Hematopoietic multipotent progenitor cell treated with erythropoietin and hydrocortisone succinate and interleukin-3 and kit ligand, for 17 days (in vitro differentiated cells): Measurements from ENCODE around the gene BTNL9.
"Not testable (repeated sequence)": the region's sequence is repeated elsewhere in the genome, so short reads cannot be mapped to it uniquely, and the experiment has no call there.

Source experiments
- DNase-seq: peaks from one replicate; pipeline ENCODE4 v3.0.0-alpha.2; 2015; ENCODE audit warnings: low spot score

The BTNL9 gene

DNA sequence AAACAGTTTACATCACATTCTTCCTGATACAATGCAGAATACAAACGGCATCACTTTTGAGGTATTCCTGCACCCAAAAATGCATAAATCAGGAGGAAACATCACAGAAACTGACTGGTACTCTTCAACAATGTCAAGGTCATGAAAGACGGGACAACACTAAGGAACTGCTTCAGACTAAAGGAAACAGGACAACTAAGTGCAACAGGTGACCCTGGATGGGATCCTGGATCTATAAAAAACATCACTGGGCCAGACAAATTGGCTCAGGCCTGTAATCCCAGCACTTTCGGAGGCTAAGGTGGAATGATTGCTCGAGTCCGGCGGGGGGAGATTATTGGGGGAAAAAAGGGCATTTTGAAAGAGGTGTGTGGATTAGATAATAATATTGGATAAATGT, 22.6 kb downstream of the BTNL9 start:
- DNase-seq, result no peak

DNA sequence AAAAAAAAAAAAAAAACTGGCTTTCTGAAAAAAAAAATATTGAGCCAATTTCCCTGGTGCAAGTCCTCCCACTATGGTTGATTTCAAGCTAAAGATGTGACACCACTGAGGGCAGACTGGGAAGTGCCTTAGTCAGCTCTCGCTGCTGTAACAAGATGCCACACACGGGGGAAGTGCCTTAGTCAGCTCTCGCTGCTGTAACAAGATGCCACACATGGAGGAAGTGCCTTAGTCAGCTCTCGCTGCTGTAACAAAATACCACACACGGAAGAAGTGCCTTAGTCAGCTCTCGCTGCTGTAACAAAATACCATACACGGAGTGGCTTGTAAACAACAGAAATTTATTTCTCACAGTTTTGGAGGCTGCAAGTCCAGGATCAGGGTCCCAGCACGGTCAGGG, 23.4 kb downstream of the BTNL9 start:
- no peak for DNase-seq

DNA sequence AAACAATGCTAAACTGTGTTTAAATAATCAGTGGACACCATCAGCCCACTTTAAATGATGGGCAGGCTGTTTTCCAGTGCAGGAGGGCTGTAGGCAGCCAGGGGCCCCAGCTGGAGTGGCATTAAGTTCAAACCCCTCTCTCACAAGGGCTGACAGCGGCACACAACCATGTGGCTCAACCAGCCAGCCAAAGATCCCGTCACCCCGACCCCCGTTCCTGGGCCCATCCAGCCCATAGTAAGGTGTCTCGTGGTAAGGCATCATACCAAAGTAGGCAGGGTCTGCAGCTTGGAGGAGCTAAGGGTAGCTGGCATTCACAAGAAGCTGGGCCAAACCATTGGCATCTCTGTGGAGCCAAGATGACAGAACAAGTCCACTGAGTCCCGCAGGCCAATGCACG, 24.9 kb downstream of the BTNL9 start:
- no peak for DNase-seq

DNA sequence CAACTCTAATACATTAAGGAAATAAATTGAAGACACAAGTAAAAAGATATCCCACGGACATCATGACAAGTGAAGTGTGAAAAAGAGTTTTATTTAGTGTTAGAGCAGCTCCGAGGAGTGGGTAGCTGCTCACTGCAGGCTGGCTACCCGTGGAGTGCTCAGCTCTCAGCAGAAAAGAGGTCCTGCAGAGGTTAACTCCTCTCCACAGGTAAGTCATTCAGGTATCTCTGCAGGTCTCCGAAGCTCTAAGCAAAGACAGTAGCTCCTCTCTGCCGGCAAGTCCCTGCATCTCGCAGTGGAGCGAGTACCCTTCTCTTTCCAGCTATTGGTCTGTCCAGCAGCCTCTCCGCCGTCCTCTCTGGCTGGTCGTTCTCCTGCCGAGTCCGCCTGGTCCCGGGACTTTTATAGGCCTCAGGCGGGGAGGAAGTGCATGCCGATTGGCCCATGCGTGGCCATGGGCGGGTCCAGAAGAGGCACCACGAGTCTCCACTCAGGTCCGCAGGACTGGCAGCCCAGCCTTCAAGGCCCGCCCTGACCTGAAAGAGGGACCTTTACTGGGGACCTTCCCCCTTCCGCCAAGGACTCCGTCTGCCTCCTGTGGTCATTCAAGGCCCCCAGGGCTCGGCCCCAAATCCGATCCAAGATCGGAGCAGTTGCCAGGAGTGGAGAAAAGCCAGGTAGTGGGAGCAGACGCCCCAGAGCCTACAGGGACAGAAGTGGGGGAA, 29.9 kb downstream of the BTNL9 start:
- DNase-seq, result no peak

DNA sequence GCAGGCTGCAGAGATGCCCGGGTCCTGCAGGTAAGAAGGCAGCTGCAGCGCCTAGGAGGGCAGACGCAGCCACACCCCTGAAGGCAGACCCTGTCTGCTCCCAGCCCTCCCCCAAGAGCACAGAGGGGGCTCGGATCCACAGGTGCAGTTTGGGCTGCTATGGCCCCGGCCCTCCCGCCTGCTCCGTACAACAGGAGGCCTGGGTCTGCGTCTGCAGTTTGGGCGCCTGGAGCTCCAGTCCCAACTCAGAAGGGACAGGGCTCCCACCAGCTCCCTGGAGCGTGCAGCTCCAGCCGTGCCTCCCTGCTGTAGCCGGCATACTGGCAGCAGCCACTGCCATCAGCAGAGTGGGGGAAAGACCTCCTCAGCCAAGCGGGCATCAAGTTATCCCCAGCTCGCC, 30.5 kb downstream of the BTNL9 start:
- DNase-seq, result no peak

DNA sequence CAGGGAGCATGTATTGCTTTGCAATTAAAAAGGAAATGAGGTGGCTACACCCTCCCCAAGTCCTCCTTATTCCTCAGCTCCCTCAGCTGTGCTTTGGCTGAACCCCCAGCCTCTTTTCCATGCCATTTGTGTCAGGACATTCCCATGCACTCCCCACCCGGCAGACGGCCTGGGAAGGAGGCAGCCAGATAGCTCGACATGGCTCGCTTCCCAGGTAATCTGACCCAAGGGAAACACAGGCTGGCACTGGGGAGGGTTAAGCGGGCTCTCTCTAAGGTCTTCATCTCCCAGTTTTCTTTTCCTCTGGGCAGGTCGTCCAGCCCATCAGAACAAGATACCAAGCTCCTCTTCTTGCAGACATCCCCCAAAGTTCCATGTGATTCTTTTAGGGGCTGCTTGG, 31.2 kb downstream of the BTNL9 start:
- DNase-seq, result no peak

DNA sequence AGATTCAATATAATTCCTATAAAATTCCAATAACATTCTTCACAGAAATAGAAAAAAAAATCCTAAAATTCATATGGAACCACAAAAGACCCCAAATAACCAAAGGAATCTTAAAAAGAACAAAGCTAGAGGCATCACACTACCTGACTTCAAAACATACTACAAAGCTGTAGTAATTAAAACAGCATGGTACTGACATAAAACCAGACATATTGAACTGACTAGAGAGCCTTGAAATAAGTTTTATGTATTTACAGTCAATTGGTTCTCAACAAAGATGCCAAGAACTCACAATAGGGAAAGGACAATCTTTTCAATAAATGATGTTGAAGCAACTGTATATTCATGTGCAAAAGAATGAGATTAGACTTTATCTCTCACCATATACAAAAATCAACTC, 36.9 kb downstream of the BTNL9 start:
- no peak for DNase-seq

DNA sequence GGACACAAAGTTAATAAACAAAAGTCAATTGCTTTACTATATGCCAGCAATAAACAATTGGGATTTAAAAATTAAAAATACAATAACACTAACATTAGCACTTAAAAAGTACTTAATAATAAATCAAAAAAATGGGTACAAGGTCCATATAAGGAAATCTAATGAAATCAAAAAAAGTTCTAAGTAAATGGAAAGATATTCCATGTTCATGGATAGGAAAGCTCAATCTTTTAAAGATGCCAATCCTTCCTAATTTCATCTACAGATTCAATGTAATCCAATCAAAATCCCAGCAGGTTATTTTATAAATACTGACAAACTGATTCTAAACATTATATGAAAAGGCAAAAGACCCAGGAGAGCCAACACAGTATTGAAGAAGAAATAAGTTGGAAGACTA, 41.9 kb downstream of the BTNL9 start:
- DNase-seq, result no peak

DNA sequence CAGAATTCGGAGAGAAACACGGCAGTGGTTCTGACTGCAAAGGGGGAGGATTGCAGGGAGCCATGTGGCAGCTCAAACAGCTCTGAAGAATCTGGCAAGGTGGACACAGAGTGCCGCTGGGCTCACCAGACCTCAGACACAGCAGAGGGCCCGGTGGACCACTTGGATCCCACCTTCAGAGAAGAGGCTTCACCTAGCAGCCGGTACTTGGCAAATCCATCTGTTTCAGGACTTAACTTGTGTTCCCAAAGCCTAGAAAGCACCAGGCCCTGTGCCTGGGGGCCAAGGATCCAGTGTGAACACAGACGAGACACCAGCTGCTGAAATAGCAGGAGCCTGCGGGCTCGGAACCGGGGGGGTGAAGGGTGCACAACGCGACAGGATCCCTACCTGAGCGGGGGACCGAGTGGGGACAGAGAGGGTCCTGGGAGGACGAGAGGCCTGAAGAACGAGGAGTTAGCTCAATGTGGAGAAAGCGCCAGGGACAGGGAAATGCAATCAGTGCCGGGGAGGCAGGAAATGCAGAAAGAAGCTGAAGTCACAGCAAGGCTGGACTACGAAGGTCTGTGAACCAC, 44.6 kb downstream of the BTNL9 start:
- DNase-seq, result no peak

DNA sequence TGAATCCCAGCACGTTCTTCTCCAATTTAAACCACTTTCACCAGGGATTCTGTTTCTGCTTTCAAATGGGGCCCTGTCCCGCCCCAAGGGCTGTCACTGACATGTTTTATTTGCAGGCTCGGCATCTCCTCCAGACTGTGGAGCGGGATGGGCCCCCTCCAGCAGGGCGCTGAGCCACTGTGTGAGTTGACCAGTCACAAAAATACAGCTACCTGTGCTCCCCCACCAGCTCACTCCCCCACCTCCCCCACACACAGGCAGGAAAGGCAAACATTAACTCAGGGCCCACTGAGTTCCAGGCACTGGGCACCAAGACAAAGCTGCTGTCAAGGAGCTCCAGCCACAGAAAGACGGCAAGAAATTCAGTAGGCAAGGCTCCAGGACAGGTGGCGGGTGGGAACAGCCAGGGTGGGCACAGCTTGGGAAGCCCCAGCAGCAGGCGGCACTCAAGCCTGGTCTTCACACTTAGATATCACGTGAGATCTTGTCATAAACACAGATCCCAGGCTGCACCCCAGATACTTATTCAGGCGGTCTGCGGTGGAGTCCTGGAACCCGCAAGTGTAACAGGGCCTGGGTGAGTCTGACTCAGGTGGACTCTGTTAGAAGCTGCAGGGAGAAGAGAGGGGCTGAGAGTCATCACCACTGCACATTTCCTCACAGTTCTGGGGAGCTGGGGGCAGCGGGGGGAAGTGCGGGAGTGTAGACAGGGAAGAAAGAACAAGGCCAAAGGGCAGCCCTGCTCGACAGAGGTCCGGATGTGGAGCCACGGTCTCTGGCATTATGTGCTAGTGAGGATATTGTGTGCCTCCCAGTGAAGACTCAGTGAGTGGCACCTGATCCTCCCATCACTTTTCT, 46.2 kb downstream of the BTNL9 start:
- no peak for DNase-seq

DNA sequence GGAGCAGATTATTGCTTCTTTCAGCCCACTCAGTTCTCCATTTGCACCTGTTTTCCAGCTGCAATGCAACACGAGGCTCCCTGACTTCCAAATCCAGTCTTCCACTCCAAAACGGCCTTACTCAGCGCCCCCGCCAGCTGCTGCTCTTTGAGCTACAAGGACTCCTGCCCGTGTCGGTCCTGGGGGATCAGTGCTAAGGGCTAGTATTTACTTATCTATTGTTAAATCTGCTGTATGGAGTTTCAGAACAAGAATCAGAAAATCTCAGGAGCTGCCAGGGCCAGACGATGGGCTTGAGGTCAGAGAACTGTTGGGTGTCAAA, 46.8 kb downstream of the BTNL9 start:
- no peak for DNase-seq

DNA sequence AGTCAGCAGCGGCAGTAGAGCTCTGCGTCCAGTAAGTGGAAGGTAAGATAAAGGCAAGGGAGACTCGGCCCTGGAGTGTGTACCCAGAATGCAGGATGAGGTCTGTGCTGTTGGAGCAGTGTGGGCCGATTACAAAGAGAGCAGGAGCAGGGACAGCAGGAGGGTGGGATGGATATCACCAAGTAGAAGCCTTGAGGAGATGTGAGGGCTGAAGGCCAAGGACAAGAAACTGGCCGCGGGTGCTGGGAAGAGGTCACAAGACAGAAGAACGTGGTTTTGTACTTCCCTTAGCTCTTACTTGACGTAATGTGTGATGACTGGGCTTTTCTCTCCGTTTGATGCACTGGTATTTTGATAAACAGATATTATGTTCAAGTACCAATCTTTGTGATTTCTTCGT, 47.2 kb downstream of the BTNL9 start:
- no peak for DNase-seq

DNA sequence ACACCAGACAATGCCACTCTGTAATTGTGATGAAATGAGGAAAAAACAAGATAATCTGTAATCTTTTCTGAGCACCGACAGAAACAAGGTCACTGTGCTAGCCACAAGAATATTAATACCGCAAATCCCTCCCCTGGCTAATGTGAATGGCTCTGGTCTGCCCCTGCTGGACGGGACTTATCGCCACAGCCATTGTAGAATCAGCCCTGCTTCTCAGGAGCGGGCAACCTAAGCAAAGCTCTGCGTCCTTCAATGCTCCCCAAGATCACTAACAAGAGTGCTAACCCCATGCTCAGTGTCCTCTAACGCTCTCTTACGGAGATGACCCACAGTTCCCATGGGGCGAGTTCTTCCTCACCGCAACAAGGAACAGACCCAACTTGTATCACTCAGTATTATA, 48.2 kb downstream of the BTNL9 start:
- DNase-seq, result no peak

DNA sequence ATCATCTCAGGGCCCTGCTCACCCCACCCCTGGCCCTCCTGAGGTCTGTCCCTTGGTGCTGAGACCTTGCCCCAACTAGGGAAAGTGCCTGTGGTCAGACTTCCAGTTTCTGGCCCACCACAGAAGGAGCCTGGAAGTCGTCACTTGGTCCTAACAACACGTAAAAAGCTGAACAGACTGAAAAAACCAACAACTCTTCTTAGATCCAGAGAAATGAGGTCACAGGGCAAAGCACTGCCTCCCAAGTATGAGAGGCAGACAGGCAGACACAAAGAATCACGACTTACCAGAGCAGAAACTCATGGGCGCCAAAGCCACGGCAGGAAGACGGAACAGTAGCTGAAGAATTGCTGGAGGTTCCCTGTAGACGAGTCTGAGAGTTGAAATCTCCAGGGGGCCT, 52.4 kb downstream of the BTNL9 start:
- DNase-seq, result no peak

DNA sequence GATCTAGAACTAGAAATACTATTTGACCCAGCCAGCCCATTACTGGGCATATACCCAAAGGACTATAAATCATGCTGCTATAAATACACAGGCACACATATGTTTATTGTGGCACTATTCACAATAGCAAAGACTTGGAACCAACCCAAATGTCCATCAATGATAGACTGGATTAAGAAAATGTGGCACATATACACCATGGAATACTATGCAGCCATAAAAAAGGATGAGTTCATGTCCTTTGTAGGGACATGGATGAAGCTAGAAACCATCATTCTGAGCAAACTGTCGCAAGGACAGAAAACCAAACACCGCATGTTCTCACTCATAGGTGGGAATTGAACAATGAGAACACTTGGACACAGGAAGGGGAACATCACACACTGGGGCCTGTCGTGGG, 55.1 kb downstream of the BTNL9 start:
- DNase-seq, result not testable (repeated sequence)

DNA sequence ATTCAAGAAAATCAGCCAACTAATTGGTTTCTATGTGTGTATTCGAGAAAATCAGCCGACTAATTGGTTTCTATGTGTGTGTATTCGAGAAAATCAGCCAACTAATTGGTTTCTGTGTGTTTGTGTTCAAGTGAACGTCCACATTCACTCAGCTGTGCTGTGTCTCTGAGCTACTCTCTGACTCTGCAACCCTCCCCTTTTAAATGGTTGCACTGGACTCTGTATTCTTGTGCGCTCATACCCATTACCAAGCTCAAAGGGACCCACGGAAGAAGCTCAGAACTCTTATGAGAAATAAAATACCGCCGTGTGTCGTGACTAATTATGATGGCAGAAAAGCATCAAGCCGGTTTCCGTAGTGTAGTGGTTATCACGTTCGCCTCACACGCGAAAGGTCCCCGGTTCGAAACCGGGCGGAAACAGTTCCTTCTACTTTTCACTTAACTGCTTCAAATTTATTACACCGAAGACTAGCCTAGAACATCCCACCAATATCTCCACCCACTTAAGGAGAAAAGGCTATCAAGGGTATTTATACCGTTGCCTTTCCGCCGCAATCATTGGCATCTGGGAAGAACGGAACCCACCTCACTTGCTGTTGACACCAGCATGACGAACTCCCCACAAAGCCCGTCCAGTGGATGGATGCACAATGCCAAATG, 56.8 kb downstream of the BTNL9 start:
- not testable (repeated sequence) for DNase-seq

DNA sequence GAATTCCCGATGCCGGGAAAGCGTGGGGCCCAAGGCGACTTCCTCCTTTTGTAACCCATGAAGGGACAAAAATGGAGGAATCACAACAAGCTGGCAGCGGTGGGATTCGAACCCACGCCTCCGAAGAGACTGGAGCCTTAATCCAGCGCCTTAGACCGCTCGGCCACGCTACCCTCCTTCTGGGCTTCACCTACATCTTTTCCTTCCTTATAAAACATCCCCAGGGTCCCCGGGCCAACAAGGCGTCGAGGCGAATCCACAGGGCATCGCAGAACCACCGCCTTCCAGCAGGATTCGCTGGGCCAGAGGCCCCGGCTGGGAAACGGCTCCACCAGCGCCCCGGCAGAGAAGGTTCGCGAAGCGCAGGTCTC, 57.3 kb downstream of the BTNL9 start:
- DNase-seq, result not testable (repeated sequence)

DNA sequence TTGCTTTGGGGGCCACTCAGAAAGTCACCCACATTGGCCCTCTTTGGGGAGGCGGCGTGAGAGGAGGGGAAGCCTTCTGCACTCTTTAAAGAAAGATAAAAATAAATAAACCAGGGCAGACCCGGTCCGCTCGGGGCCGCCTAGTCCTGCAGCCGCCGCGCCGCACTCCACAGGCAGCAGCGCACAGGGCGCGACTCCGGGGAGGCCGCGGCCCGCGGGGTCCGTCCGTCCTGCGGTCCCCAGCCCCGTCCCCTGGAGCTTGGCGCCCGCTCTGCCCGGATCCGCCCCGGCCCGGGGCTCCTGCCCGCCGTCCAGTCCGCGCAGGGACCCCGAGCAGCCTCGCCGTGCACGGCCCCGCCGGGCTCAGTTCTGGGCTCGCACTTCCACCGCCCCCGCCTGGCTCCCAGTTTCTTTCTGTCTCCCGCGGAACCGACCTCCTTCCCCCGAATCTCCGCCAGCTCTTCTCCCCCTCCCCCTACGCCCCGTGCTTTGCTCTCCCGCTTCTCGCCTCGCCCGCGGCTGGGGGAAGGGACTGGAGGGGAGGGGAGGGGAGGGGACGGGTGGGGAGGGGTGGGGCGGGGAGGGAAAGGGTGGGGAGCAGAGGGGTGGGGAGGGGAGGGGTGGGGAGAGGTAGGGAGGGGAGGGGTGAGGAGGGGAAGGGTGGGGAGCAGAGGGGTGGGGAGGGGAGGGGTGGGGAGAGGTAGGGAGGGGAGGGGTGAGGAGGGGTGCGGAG, 57.9 kb downstream of the BTNL9 start:
- not testable (repeated sequence) for DNase-seq

DNA sequence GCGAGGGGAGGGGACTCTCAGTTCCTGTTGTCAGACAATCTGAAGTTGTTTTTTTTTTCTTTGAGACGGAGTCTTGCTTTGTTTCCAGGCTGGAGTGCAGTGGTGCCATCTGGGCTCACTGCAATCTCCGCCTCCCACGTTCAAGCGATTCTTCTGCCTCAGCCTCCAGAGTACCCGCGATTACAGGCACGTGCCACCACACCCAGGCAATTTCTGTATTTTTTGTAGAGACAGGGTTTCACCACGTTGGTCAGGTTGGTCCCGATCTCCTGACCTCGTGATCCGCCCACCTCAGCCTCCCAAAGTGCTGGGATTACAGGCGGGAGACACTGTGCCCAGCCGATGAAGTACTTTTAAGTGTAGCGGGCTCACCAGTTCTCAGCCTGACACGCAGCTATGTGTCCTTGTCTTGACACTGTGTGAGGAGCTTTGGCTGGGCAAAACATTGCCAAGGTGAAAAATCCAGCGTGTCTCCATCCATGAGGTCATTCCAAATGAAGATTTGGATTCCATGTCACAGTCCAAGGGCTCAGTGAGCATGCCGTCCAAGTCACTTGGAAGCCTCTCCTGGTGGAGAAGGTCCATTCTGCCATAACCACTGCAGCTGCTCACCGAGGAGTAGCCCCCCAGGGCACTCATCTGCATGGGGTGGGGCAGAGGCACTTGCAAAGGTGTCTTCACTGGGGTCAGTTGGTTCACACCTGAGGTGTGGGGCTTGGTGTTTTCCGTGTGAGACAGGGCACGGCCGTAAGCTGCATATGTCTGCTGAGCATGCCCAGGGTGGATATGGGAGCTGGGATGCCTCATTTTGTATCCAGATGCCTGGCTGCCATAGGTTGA, 58.9 kb downstream of the BTNL9 start:
- peak; percentile 25 for DNase-seq

DNA sequence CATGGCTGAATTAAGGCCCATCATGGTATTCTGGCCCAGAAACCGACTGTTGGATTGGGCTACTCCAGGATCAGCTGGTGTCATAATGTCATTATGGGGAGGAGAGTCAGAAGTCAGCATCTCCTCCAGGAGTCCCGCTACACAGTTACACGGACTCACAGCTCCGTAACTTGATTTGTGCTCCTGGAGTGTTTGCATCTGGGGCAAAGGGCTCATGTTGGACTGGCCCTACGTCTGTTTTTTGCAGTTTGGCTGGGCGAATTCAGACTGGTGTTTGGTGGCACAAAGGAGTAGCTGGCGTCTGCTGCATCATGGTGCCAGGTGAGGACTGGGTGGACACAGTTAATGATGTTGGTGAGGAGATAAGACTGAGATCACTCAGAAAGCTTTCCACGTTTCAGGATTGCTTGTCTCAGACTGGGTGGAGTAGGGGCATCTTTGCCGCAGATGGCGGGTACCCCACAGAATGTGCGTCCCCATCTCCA, 59.6 kb downstream of the BTNL9 start:
- no peak for DNase-seq
